Measurements from ENCODE around the gene RHOD.

Gene RHOD

DNA sequence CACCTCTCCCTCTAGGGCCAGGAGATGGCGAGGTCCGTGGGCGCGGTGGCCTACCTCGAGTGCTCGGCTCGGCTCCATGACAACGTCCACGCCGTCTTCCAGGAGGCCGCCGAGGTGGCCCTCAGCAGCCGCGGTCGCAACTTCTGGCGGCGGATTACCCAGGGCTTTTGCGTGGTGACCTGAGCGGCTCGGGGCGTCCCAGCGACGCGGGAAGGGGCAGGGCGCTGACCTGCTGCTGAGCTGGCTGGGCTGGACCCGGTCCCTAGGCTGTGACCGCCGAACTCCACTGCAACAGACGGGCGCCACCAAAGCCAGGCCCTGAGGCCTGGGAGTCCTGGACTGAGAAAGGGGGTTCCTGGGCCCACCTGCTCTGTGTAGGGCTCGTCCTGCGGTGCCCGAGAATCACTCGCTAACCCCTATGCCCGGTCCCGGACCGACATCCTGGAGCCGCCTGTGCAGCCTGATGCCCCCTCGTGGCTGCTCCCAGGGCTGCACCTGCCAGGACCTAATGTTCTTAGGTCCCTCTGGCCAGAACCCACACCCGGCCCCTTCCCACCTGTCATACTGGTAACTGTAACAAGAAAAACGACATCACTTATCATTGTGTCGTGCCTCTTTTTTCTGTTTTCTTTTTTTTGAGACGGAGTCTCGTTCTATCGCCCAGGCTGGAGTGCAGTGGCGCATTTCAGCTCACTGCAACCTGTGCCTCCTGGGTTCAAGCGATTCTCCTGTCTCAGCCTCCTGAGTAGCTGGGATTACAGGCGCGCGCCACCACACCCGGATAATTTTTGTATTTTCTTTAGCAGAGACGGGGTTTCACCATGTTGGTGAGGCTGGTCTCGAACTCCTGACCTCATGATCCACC, 15.0 kb downstream of the RHOD start:
- TF ChIP-seq, protein P1, sequence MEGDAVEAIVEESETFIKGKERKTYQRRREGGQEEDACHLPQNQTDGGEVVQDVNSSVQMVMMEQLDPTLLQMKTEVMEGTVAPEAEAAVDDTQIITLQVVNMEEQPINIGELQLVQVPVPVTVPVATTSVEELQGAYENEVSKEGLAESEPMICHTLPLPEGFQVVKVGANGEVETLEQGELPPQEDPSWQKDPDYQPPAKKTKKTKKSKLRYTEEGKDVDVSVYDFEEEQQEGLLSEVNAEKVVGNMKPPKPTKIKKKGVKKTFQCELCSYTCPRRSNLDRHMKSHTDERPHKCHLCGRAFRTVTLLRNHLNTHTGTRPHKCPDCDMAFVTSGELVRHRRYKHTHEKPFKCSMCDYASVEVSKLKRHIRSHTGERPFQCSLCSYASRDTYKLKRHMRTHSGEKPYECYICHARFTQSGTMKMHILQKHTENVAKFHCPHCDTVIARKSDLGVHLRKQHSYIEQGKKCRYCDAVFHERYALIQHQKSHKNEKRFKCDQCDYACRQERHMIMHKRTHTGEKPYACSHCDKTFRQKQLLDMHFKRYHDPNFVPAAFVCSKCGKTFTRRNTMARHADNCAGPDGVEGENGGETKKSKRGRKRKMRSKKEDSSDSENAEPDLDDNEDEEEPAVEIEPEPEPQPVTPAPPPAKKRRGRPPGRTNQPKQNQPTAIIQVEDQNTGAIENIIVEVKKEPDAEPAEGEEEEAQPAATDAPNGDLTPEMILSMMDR (IDR thresholded peaks at IDR 0.05; ENCODE audit: low read depth, low read length) = peak; percentile 98
- H3K4me3 ChIP-seq (replicated peaks in 1 of 2; ENCODE audit: low read depth in 2 of 2, low read length in 2 of 2) = peak overlapping the region; percentile 11 to 46
- peak; percentile 81 to 83 for DNase-seq (ENCODE audit: low read depth in 2 of 2)

DNA sequence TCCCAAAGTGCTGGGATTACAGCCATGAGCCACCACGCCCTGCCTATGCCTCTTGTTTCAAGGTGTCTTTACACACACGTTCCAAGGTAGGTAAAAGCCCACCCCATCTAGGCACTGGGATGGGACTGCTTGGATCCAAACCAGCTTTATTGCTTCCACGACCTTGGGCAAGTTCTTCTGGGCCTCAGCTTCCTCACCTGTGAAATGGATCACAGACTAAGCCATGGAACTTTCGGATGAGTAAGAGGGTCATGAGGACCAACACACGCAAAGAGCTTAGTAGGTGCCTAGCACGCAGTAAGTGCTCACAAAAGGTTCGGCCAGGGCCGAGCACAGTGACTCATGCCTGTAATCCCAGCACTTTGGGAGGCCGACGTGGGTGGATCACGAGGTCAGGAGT, 15.6 kb downstream of the RHOD start:
- no peak overlapping the region for H3K4me3 ChIP-seq (replicated peaks in 1 of 2; ENCODE audit: low read depth in 2 of 2, low read length in 2 of 2)
- DNase-seq (ENCODE audit: low read depth in 2 of 2) = no peak
- TF ChIP-seq, protein P1 (IDR thresholded peaks at IDR 0.05; ENCODE audit: low read depth, low read length) = no peak

DNA sequence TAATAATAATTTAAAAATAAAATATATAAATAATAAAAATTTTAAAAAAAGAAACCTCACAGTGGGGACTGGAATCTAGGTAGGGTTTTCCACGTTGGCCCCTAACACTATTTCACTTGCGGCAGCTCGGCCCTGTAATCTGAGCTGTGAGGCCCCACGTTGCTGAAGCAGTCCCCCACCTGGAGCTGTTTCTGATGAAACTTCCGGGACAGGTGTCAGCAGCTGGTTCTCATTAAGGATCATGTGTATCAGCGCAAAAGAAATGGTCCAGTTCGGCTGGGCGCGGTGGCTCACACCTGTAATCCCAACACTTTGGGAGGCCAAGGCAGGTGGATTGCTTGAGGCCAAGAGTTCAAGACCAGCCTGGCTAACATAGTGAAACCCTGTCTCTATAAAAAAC, 17.3 kb downstream of the RHOD start:
- no peak overlapping the region for H3K4me3 ChIP-seq (replicated peaks in 1 of 2; ENCODE audit: low read depth in 2 of 2, low read length in 2 of 2)
- DNase-seq (ENCODE audit: low read depth in 2 of 2) = no peak
- TF ChIP-seq, protein P1 (IDR thresholded peaks at IDR 0.05; ENCODE audit: low read depth, low read length) = no peak

DNA sequence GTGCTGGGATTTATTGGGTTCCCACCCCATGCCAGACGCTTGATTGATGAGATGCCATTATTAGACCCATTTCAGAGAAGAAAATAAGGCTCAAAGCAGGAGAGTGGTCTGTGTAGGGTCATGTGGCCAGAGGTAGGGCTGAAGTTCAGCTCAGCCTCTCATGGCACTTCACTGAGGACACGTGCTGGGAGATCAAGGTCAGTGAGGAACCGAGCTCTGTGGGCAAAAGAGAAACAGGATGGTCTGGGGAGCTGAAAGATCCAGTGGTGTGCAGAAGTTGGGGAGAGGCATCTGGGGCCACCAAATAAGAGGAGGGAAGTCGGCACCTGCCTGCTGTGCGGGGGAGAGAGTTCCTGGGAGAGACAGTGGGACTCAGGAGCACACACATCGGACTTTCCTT, 19.6 kb downstream of the RHOD start:
- H3K4me3 ChIP-seq (replicated peaks in 1 of 2; ENCODE audit: low read depth in 2 of 2, low read length in 2 of 2) = no peak overlapping the region
- TF ChIP-seq, protein P1 (IDR thresholded peaks at IDR 0.05; ENCODE audit: low read depth, low read length) = no peak
- DNase-seq (ENCODE audit: low read depth in 2 of 2) = no peak

DNA sequence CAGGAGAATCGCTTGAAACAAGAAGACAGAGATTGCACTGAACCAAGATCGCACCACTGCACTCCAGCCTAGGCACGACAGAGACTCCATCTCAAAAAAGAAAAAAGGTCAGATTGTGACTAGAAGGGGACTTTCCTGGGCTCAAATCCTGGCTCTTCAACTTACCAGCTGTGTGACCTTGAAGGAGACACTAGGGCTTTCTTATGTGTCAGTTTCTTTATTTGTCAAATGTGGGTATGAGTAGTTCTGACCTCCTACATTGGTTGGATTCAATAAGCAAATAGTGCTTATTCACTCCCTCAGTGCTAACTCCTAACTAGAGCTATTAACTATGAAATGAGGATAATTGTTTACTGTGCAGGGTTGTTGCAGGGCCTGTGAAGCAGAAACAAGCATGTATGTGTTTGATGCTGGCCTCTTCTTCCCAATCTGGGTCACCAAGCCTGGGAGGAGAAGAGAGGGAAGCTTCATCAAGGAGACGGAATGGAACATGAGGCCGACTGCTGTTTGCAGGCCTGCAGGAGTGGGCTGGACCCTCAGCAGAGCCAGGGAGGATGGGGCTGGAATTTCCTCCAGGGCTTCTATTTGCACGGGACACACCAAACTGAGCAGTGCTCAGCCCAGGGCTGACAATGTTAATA, 22.5 kb downstream of the RHOD start:
- H3K4me3 ChIP-seq (replicated peaks in 1 of 2; ENCODE audit: low read depth in 2 of 2, low read length in 2 of 2) = no peak overlapping the region
- DNase-seq (ENCODE audit: low read depth in 2 of 2) = no peak
- TF ChIP-seq, protein P1 (IDR thresholded peaks at IDR 0.05; ENCODE audit: low read depth, low read length) = no peak

DNA sequence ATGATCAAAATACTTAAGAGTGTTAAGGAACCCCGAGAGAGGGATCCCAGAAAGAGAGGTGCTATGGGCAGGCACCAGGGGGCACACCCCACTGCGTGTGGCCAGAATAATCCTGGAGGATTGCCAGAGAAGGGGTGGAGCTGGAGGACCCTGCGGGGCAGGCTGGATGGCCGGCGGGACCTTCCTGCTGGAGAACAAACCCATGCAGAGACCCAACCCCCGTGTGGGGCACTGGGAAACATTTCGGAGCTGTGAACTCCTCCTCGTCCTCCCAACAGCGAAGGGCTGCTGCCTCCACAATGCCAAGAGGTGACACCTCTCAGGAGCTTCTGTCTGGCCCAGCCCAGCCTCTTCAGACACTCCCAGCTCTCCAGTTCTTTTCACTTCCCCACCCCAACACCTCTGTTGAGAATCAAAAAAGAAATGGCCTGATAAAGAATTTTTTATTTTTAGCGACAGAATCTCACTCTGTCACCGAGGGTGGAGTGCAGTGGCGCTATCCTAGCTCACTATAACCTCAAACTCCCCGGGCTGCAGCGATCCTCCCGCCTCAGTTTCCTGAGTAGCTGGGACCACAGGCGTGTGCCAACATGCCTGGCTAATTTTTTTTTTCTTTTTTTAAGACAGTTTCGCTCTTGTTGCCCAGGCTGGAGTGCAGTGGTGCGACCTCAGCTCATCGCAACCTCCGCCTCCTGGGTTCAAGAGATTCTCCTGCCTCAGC, 25.6 kb downstream of the RHOD start:
- TF ChIP-seq, protein P1 (IDR thresholded peaks at IDR 0.05; ENCODE audit: low read depth, low read length) = no peak
- DNase-seq (ENCODE audit: low read depth in 2 of 2) = peak in 1 of 2 donors; percentile 25
- H3K4me3 ChIP-seq (replicated peaks in 1 of 2; ENCODE audit: low read depth in 2 of 2, low read length in 2 of 2) = no peak overlapping the region
